HCT116 (cell line): Measurements from ENCODE around the gene DNAJC7. TPM values are rescaled to one million over a fixed set of nuclear protein-coding genes. Genes with fewer than 3 reads are reported as not detected.

Experiments
- ATAC-seq: fragments of 200-7000 bp; cut with Tn5 transposase; 2 replicates; pipeline ENCODE4 v1.9.1; 2020; ENCODE audit warnings: mild to moderate bottlenecking, moderate library complexity
- BruUV-seq: library from RNA; stranded (reverse); fragments of 400-500 nt; replicated peaks from 2 replicates; lab custom pipeline; 2021; lab: Mats Ljungman, UMichigan
- CTCF ChIA-PET: fragments of 300-600 bp; sonication (Branson Sonifier 250); formaldehyde crosslinking; loops from one replicate; lab custom pipeline; 2021; ENCODE audit warnings: antibody characterized with exemption; lab: Charles Lee
- POLR2A ChIA-PET: fragments of 300-600, 350-600 bp; sonication (Branson Sonifier 250); formaldehyde crosslinking; loops from one replicate; lab custom pipeline; 2021; ENCODE audit warnings: antibody characterized with exemption; lab: Charles Lee
- RAD21 ChIA-PET, 2 experiments: fragments of 300-600 bp; sonication (Branson Sonifier 250); formaldehyde crosslinking; loops; one replicate each; lab custom pipeline; 2023; ENCODE audit warnings: low total read pairs in 2 of 2; ENCODE audit not compliant: uncharacterized antibody in 2 of 2, unreplicated experiment in 2 of 2, low non-redundant PET in 1 of 2; lab: Charles Lee
- DNase-seq: peaks from one replicate; pipeline ENCODE4 v3.0.0-alpha.2; 2010; ENCODE audit warnings: low read depth, low spot score
- H2AFZ ChIP-seq: fragments of 200-600 bp; shearing (Covaris generic), sonication (generic); 2 replicates; pipeline ENCODE4 v1.6.1; 2017; ENCODE audit warnings: low read depth, mixed run types, mixed read lengths, antibody characterized with exemption, low read length; ENCODE audit not compliant: poor library complexity, severe bottlenecking
- H3K27ac ChIP-seq: 2 replicates; pipeline ENCODE4 v1.5.1; 2012; ENCODE audit warnings: low read depth, low read length
- H3K27me3 ChIP-seq: fragments of 200-600 bp; sonication (generic); 2 replicates; pipeline ENCODE4 v1.6.1; 2016; ENCODE audit warnings: mixed run types, low read length, mixed read lengths; ENCODE audit not compliant: insufficient read depth
- H3K36me3 ChIP-seq, 2 experiments: fragments of 200-500 bp in 1 of 2; fragments of 200-600 bp in 1 of 2; sonication (Bioruptor generic) in 1 of 2; sonication (generic) in 1 of 2; 2 replicates each; pipeline versions ENCODE4 v1.5.1 to v1.6.1; 2014 to 2016; ENCODE audit warnings: low read length in 2 of 2, inconsistent platforms in 1 of 2, mixed read lengths in 1 of 2, mixed run types in 1 of 2; ENCODE audit not compliant: insufficient read depth in 2 of 2, control insufficient read depth in 1 of 2
- H3K4me1 ChIP-seq, 2 experiments: fragments of 200-600 bp in 1 of 2; sonication (generic) in 1 of 2; 2 replicates each; pipeline versions ENCODE4 v1.5.1 to v1.6.1; 2012 to 2017; ENCODE audit warnings: low read length in 2 of 2, inconsistent platforms in 1 of 2, mild to moderate bottlenecking in 1 of 2, mixed read lengths in 1 of 2, mixed run types in 1 of 2, moderate library complexity in 1 of 2; ENCODE audit not compliant: insufficient read depth in 2 of 2, control insufficient read depth in 1 of 2
- H3K4me2 ChIP-seq: fragments of 200-600 bp; sonication (generic); 2 replicates; pipeline ENCODE4 v1.6.1; 2017; ENCODE audit warnings: mixed run types, low read length, mixed read lengths
- H3K4me3 ChIP-seq, 2 experiments: fragments of 200-600 bp in 1 of 2; sonication (generic) in 1 of 2; replicated peaks in 1 of 2; 2 replicates each; pipeline ENCODE4 v1.5.1; 2011 to 2016; ENCODE audit warnings: low read length in 2 of 2, control low read depth in 1 of 2, low read depth in 1 of 2, mild to moderate bottlenecking in 1 of 2, mixed read lengths in 1 of 2, mixed run types in 1 of 2
- H3K79me2 ChIP-seq: fragments of 200-600 bp; sonication (generic); 2 replicates; pipeline ENCODE4 v1.6.1; 2017; ENCODE audit warnings: mild to moderate bottlenecking, mixed run types, low read length, moderate library complexity, mixed read lengths; ENCODE audit not compliant: insufficient read depth
- H3K9ac ChIP-seq: fragments of 200-600 bp; sonication (generic); 2 replicates; pipeline ENCODE4 v1.6.1; 2016; ENCODE audit warnings: low read length, mixed read lengths
- H3K9me2 ChIP-seq: fragments of 200-600 bp; sonication (generic), shearing (Covaris generic); 2 replicates; pipeline ENCODE4 v1.6.1; 2017; ENCODE audit warnings: mixed run types, mild to moderate bottlenecking, moderate library complexity; ENCODE audit not compliant: insufficient read depth
- H3K9me3 ChIP-seq, 2 experiments: fragments of 200-500 bp in 1 of 2; fragments of 200-600 bp in 1 of 2; sonication (Bioruptor generic) in 1 of 2; sonication (generic) in 1 of 2; 2 replicates each; pipeline ENCODE4 v1.6.1; 2014 to 2017; ENCODE audit warnings: low read length in 2 of 2, mixed read lengths in 2 of 2, inconsistent platforms in 1 of 2, low read depth in 1 of 2, mild to moderate bottlenecking in 1 of 2, mixed run types in 1 of 2, moderate library complexity in 1 of 2; ENCODE audit not compliant: control insufficient read depth in 1 of 2, insufficient read depth in 1 of 2
- H4K20me1 ChIP-seq: fragments of 200-600 bp; sonication (generic), shearing (Covaris generic); 2 replicates; pipeline ENCODE4 v1.6.1; 2017; ENCODE audit warnings: mixed run types, mild to moderate bottlenecking, moderate library complexity; ENCODE audit not compliant: insufficient read depth
- CBX3 ChIP-seq: IDR thresholded peaks from 2 replicates; pipeline ENCODE4 v1.6.1; 2012; ENCODE audit warnings: low read depth
- CEBPB ChIP-seq: IDR thresholded peaks from 2 replicates; pipeline ENCODE4 v1.6.1; 2012; ENCODE audit warnings: low read depth
- CTCF ChIP-seq, 3 experiments: fragments of 200-600 bp in 1 of 3; sonication (generic) in 1 of 3; IDR thresholded peaks in 2 of 3; conservative IDR thresholded peaks in 1 of 3; 2 replicates each; pipeline ENCODE4 v1.5.1; 2012 to 2017; ENCODE audit warnings: low read depth in 2 of 3, low read length in 2 of 3, antibody characterized with exemption in 1 of 3, borderline replicate concordance in 1 of 3, control low read depth in 1 of 3, mild to moderate bottlenecking in 1 of 3, mixed read lengths in 1 of 3, mixed run types in 1 of 3, moderate library complexity in 1 of 3; ENCODE audit not compliant: insufficient read depth in 1 of 3
- EGR1 ChIP-seq: IDR thresholded peaks from 2 replicates; pipeline ENCODE4 v1.6.1; 2012; ENCODE audit warnings: low read depth
- EZH2 ChIP-seq: fragments of 200-600 bp; sonication (generic); IDR thresholded peaks from 2 replicates; pipeline ENCODE4 v1.6.1; 2017; ENCODE audit warnings: antibody characterized with exemption, mixed run types
- EZH2phosphoT487 ChIP-seq: fragments of 200-600 bp; IDR thresholded peaks from 2 replicates; pipeline ENCODE4 v1.6.1; 2018; ENCODE audit warnings: antibody characterized with exemption, borderline replicate concordance
- FOSL1 ChIP-seq: IDR thresholded peaks from 2 replicates; pipeline ENCODE4 v1.6.1; 2012; ENCODE audit warnings: low read depth
- JUND ChIP-seq: IDR thresholded peaks from 2 replicates; pipeline ENCODE4 v1.6.1; 2012
- POLR2A ChIP-seq: IDR thresholded peaks from 2 replicates; pipeline ENCODE4 v1.7.0; 2011; ENCODE audit warnings: borderline replicate concordance; ENCODE audit not compliant: insufficient read depth, insufficient read length; ENCODE audit errors: extremely low read depth
- POLR2AphosphoS5 ChIP-seq: IDR thresholded peaks from 2 replicates; pipeline ENCODE4 v1.6.1; 2011; ENCODE audit warnings: mild to moderate bottlenecking, low read depth, low read length, moderate library complexity
- RAD21 ChIP-seq: IDR thresholded peaks from 2 replicates; pipeline ENCODE4 v1.6.1; 2012; ENCODE audit warnings: low read depth, mild to moderate bottlenecking
- SIN3A ChIP-seq: IDR thresholded peaks from 2 replicates; pipeline ENCODE4 v1.6.1; 2012; ENCODE audit warnings: low read depth
- SRF ChIP-seq: IDR thresholded peaks from 2 replicates; pipeline ENCODE4 v1.6.1; 2012; ENCODE audit warnings: low read depth
- ZFX ChIP-seq: fragments of 450-650 bp; IDR thresholded peaks from 2 replicates; pipeline ENCODE4 v1.6.1; 2017
- intact Hi-C: fragments of 100-400 bp; cut with micrococcal nuclease; formaldehyde crosslinking; loops from 2 replicates; pipeline ENCODE4 v1.10.0; 2022
- total RNA-seq: library from RNA; stranded (reverse); gene quantifications from one replicate; pipeline ENCODE4 v1.2.1, GENCODE V29; 2021; ENCODE audit not compliant: unreplicated experiment
- TF ChIP-seq, protein P1 (sequence below): IDR thresholded peaks from 2 replicates; pipeline ENCODE4 v1.6.1; 2012
- TF ChIP-seq, protein P2 (sequence below): IDR thresholded peaks from 2 replicates; pipeline ENCODE4 v1.6.1; 2012

The DNAJC7 gene
- total RNA-seq, 1 experiment from 2014 or later, result 113 TPM

- ChIA-PET RAD21 (no interaction called here), CTCF (no interaction called here)
- intact Hi-C loops, result no loop called here
These were observed 32.8 kb downstream of the DNAJC7 start for GRCh38 chr17:41984454-41984853.

DNA sequence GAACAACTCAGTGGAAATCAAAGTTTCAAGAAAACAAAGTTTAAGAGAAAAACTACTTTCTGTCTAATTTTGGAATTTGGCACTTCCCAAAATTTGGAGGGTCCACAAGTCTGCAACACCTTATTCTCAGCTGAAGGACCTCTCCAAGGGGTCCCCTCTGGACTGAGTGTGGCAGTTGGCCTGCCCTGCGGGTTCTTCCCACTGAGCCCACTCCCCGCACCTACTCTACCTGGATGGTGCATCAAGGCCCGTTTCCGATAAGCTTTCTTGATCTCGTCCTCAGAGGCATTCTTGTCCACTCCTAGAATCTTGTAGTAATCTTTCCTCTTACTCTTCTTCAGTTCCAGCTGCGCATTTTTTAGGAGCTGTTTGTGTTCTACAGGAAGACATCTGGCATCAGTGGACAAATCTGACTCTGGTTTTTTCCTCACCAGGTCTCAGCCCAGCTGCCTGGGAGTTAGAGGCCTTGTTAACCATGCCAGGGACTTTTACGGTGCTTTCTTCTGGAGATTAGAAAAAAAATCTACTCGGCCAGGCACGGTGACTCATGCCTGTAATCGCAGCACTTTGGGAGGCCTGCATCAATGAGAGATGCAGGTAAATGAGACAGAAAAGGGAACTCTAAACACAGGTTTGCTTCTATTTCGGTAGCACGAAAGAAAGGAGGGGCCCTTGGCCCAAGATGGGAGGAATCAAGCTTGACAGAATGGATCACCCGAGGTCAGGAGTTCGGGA lies 35.0 kb downstream of the DNAJC7 start:
- Histone ChIP-seq H3K4me1 (0 out of 4 replicates have a peak, but pooled peaks cover 0 to 2% of the 10 kb centered on the region in 2 experiments), H3K27ac (no peak overlapping the region), H3K27me3 (no peaks in the 10 kb centered on the region), H2AFZ (no peak overlapping the region), H4K20me1 (no peaks in the 10 kb centered on the region), H3K9me3 (no peaks in the 10 kb centered on the region), H3K36me3 (peaks cover 41 to 47% of the 10 kb centered on the region in 2 experiments), H3K79me2 (no peaks in the 10 kb centered on the region), H3K9me2 (no peaks in the 10 kb centered on the region), H3K4me2 (no peak overlapping the region), H3K9ac (no peak overlapping the region), H3K4me3 (no peak overlapping the region)
- intact Hi-C loops, result no loop called here
- RAD21 ChIA-PET, result no interaction called here
- POLR2A ChIA-PET, result no interaction called here
- no peak for DNase-seq
- CTCF ChIA-PET, result no interaction called here
- ATAC-seq, result no peak
- BruUV-seq, result no TSS peak
- TF ChIP-seq POLR2AphosphoS5 (no peak), SRF (no peak), SIN3A (no peak), FOSL1 (no peak), CBX3 (no peak), POLR2A (no peak), JUND (no peak), CEBPB (no peak), EZH2 (no peak), CTCF (IDR thresholded peaks at IDR 0.05 in 2 of 3, conservative IDR thresholded peaks at IDR 0.05 in 1 of 3; ENCODE audit: borderline replicate concordance in 1 of 3, insufficient read depth in 1 of 3, low read depth in 2 of 3, low read length in 2 of 3) (no peak), EGR1 (no peak), EZH2phosphoT487 (no peak)
- TF ChIP-seq, protein P1, sequence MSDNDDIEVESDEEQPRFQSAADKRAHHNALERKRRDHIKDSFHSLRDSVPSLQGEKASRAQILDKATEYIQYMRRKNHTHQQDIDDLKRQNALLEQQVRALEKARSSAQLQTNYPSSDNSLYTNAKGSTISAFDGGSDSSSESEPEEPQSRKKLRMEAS, result no peak

More at GRCh38 chr17:41984454-41984853, 32.8 kb downstream of the DNAJC7 start:
- BruUV-seq, result no TSS peak
- H3K4me2 ChIP-seq, result no peak overlapping the region
- no peak for ATAC-seq
- no peak for TF ChIP-seq POLR2AphosphoS5
- no peak for TF ChIP-seq RAD21
- no peak for TF ChIP-seq EZH2
- no peak for TF ChIP-seq ZFX
- no peak for TF ChIP-seq FOSL1
- TF ChIP-seq, protein P2, sequence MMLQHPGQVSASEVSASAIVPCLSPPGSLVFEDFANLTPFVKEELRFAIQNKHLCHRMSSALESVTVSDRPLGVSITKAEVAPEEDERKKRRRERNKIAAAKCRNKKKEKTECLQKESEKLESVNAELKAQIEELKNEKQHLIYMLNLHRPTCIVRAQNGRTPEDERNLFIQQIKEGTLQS, result no peak
- no peak overlapping the region for H3K4me3 ChIP-seq
- H3K9me2 ChIP-seq, result no peaks in the 10 kb centered on the region
- no peaks in the 10 kb centered on the region for H3K27me3 ChIP-seq
- H3K27ac ChIP-seq, result no peak overlapping the region
- no peak overlapping the region for H3K9ac ChIP-seq
- H2AFZ ChIP-seq, result no peak overlapping the region
- no peaks in the 10 kb centered on the region for H4K20me1 ChIP-seq
- H3K4me1 ChIP-seq, result no peaks in the 10 kb centered on the region
- DNase-seq, result no peak
- POLR2A ChIA-PET, result no interaction called here
- no peaks in the 10 kb centered on the region for H3K9me3 ChIP-seq
- H3K36me3 ChIP-seq, result peaks cover 55 to 70% of the 10 kb centered on the region in 2 experiments
- H3K79me2 ChIP-seq, result no peaks in the 10 kb centered on the region
